Glutamatergic neuron (in vitro differentiated cells): ENCODE data around the gene DTD1. TPM values are rescaled to one million over a fixed set of nuclear protein-coding genes. Genes with fewer than 3 reads are reported as not detected.

Experiments used
- DNase-seq: peaks from one replicate; pipeline ENCODE4 v3.0.0; 2022
- H3K27ac Mint-ChIP-seq: one replicate; pipeline ENCODE4 v1.8.0; 2020; ENCODE audit warnings: mild to moderate bottlenecking, mixed read lengths, inconsistent platforms; ENCODE audit not compliant: unreplicated experiment
- H3K27me3 Mint-ChIP-seq: one replicate; pipeline ENCODE4 v1.8.0; 2020; ENCODE audit warnings: mild to moderate bottlenecking, moderate library complexity, mixed read lengths, inconsistent platforms; ENCODE audit not compliant: unreplicated experiment
- H3K36me3 Mint-ChIP-seq: one replicate; pipeline ENCODE4 v1.8.0; 2020; ENCODE audit warnings: mild to moderate bottlenecking, mixed read lengths, inconsistent platforms; ENCODE audit not compliant: unreplicated experiment
- H3K4me1 Mint-ChIP-seq: one replicate; pipeline ENCODE4 v1.8.0; 2020; ENCODE audit warnings: mild to moderate bottlenecking, low read depth, mixed read lengths, inconsistent platforms; ENCODE audit not compliant: unreplicated experiment
- H3K4me3 Mint-ChIP-seq: one replicate; pipeline ENCODE4 v1.8.0; 2020; ENCODE audit warnings: mild to moderate bottlenecking, mixed read lengths, inconsistent platforms; ENCODE audit not compliant: unreplicated experiment
- H3K9me3 Mint-ChIP-seq: one replicate; pipeline ENCODE4 v1.8.0; 2020; ENCODE audit warnings: mild to moderate bottlenecking, moderate library complexity, mixed read lengths, inconsistent platforms; ENCODE audit not compliant: unreplicated experiment
- CTCF ChIP-seq: fragments of 200-600 bp; sonication (generic); IDR thresholded peaks from one replicate; pipeline ENCODE4 v1.5.0; 2021; ENCODE audit not compliant: partially characterized antibody, unreplicated experiment
- total RNA-seq: library from RNA; stranded (reverse); fragmentation: NEBNext Ultra II Directional; extraction: Animal tissue kit (Norgen Biotek cat#: 25700); gene quantifications from one replicate; pipeline ENCODE4 v1.2.1, GENCODE V29; 2021; ENCODE audit not compliant: unreplicated experiment

The DTD1 gene
- total RNA-seq, 1 donor from 2014 or later = 90.2 TPM

GRCh38 chr20:18805881-18806280, 218.0 kb downstream of the DTD1 start:
- Mint-ChIP-seq H3K4me3 (no peak overlapping the region), H3K4me1 (no peaks in the 10 kb centered on the region), H3K27me3 (no peaks in the 10 kb centered on the region), H3K9me3 (peaks cover 2% of the 10 kb centered on the region), H3K27ac (no peak overlapping the region), H3K36me3 (no peaks in the 10 kb centered on the region)
- no peak for DNase-seq
- no peak for TF ChIP-seq CTCF

GRCh38 chr20:18808712-18809111, 220.9 kb downstream of the DTD1 start:
- no peaks in the 10 kb centered on the region for H3K36me3 Mint-ChIP-seq
- H3K4me1 Mint-ChIP-seq = no peaks in the 10 kb centered on the region
- no peak overlapping the region for H3K27ac Mint-ChIP-seq
- no peaks in the 10 kb centered on the region for H3K27me3 Mint-ChIP-seq
- H3K9me3 Mint-ChIP-seq = peaks cover 2% of the 10 kb centered on the region
- no peak overlapping the region for H3K4me3 Mint-ChIP-seq
- no peak for TF ChIP-seq CTCF
- DNase-seq = no peak

GRCh38 chr20:18811186-18811585, 223.3 kb downstream of the DTD1 start:
- Mint-ChIP-seq H3K4me1 (no peaks in the 10 kb centered on the region), H3K27me3 (peaks cover 3% of the 10 kb centered on the region), H3K27ac (no peak overlapping the region), H3K4me3 (no peak overlapping the region), H3K36me3 (no peaks in the 10 kb centered on the region), H3K9me3 (peaks cover 2% of the 10 kb centered on the region)
- DNase-seq = no peak
- no peak for TF ChIP-seq CTCF

GRCh38 chr20:18811904-18812303, 224.1 kb downstream of the DTD1 start:
- Mint-ChIP-seq H3K27ac (no peak overlapping the region), H3K36me3 (no peaks in the 10 kb centered on the region), H3K4me3 (no peak overlapping the region), H3K27me3 (peaks cover 3% of the 10 kb centered on the region), H3K9me3 (peaks cover 2% of the 10 kb centered on the region), H3K4me1 (no peaks in the 10 kb centered on the region)
- no peak for TF ChIP-seq CTCF
- DNase-seq = no peak

- no peaks in the 10 kb centered on the region for H3K9me3 Mint-ChIP-seq
- no peak within 1 kb of the TSS for H3K27ac Mint-ChIP-seq
- no peak for DNase-seq
- H3K4me3 Mint-ChIP-seq = no peak within 1 kb of the TSS
- H3K4me1 Mint-ChIP-seq = peaks cover 6% of the 10 kb centered on the region
- H3K27me3 Mint-ChIP-seq = peaks cover 5% of the 10 kb centered on the region
- H3K36me3 Mint-ChIP-seq = peaks cover 4% of the 10 kb centered on the region
- no peak for TF ChIP-seq CTCF
Measured at GRCh38 chr20:18813483-18813882, 225.6 kb downstream of the DTD1 start, which contains the start of gene SCP2D1. Gene SCP2D1 (plus strand): TSS chr20:18813783. CDS start chr20:18813816, 33 bp downstream.
